Body of pancreas (tissue), 4 donors: ENCODE results near the gene SEZ6L2.

Source experiments
- CTCF ChIP-seq, 7 experiments: fragments of 450-650 bp in 4 of 7; fragments of 200-600 bp in 3 of 7; sonication (generic) in 3 of 7; IDR thresholded peaks; one replicate each; pipeline ENCODE4 v1.5.1; 2016 to 2019; ENCODE audit warnings: antibody characterized with exemption in 7 of 7
- POLR2A ChIP-seq, 3 donors: fragments of 450-650 bp; IDR thresholded peaks; one replicate each; pipeline ENCODE4 v1.6.1; 2016; ENCODE audit warnings: antibody characterized with exemption in 3 of 3, mild to moderate bottlenecking in 2 of 3

- TF ChIP-seq POLR2A (IDR thresholded peaks at IDR 0.05) (no peak), CTCF (IDR thresholded peaks at IDR 0.05) (no peak)
Observed at GRCh38 chr16:29893553-29893952, 5.8 kb downstream of the SEZ6L2 start.
